GM18870 (cell line): ENCODE results near the gene PRPF40B.

Experiments used
- ATAC-seq: cut with Tn5 transposase; IDR thresholded peaks from one replicate; pipeline ENCODE4 v1.9.1; 2021; ENCODE audit warnings: moderate library complexity; ENCODE audit not compliant: unreplicated experiment

The PRPF40B gene

DNA sequence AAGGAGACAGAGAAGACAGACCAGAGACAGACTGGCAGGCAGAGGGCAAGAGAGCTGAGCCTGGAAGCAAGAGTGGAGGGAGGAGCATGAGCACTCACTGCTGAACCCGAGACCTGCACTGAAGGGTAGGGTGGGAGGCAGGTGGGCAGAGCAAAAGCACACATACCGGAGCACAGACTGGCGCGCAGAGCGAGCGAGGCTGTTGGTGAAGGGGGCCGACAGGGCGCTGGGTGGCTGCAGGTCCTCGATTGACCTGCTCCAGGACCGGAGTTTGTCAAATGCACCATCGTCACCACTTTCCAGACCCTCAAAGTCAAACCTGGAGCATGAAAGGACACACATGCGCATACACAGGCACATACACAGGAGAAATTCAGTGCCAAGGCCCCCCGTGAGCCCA, 34.9 kb downstream of the PRPF40B start:
- ATAC-seq, result no peak

DNA sequence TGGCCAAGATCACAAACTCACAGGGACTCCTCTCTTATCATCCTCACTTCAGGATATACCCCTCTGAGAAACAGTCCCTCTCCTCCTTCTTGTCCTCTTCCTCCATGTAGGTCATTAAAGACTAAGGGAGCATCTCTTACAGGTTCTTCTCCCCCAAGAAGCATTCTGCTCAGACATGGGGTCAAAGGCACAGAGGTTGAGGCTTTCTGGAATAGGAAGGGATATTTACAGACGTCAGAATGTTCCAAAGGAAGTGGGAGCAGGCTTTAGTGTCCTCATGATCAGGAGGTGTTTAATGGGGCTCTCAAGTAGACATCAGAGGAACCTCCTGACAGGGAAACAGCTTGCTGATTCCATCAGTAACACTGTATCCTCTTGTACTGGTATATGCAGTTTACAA, 36.4 kb downstream of the PRPF40B start:
- ATAC-seq, result no peak

DNA sequence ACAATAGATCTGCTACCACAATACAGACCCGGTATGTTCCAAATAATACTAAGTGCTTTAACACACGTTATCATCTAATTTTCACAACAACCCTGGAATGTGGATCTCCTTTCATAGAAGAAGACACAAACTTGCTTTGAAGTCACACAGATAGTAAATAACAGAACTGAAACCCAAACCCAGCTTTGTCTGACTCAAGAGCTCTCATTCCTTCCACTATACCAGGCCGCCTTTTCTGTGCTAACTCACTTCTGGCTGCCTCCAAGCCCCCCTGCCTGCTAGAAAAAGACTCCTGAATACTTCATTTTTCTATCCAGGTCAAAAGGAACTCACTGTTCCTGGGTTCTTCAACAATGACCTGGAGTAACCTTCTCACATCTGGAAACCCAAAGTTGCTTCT, 37.8 kb downstream of the PRPF40B start:
- no peak for ATAC-seq

DNA sequence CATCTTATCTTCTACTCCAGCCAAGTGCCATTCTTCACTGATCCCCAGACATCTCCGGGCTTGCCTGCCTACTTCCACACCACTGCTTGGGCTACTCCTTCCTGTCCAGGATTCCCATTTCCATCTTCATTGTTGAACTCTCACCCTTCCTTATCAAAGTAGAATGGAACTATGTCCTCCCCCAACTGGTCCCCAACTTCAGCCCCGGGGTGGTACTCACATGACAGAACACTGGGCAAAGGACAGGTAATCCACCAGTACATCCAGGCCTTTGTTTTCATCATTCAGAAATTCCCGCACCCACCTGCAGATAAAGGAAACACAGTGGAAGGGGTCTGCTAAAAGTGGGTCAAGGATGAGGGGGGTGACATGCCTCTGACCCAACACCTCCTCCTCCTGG, 38.4 kb downstream of the PRPF40B start:
- ATAC-seq, result no peak

DNA sequence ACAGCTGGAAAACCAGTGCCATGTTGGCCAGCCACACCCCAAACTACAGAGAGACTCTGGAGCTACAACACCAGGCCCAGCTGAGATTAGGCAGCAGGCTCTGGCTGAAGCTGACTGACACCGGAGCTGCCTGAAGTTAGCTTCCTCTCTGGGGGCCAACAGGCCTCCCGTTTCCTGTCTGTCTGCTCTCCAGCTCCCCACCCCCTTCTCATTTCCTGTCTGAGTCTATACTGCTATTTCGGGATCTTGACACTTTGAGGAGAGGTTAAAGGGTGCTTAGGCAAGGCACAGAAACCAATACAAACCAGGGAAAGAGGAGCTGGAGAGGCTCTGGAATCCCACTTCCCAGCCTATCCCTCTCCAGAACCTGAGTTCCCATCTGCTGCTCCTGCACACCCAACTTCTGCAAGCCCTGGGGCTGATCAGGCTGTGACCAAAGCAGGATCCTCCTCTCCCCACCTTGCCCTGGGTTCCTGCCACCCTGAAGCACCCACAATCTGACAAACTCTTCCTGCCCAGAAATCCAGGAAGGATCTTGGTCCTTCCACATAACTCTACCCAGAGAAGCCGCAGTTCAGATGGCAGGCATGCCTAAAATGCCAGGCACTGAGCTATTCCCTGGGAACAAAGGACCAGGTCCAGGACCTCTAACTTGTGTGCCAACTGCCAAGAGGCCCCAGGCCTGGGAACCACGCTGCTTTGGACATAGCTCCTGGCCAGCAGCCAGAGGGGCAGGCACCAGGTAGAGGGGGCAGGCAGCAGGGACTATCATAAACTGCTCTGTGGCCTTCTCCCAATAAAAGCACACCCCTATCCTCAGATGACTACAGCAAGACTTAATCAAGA, 39.9 kb downstream of the PRPF40B start:
- ATAC-seq, result no peak

DNA sequence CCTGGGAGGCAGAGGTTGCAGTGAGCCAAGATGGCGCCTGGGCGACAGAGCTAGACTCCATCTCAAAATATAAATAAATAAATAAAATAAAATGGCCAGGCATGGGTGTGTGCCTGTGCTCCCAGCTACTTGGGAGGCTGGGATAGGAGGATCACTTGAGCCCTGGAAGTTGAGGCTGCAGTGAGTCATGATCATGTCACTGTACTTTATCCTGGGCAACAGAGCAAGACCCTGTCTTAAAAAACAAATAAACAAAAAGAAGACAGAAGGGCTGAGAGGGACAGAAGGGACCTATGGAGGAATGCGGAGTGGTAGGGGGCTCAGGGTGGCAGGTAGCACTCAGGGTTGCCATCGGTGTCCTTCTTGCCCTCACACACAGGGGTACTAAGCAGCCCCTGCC, 40.8 kb downstream of the PRPF40B start:
- no peak for ATAC-seq

DNA sequence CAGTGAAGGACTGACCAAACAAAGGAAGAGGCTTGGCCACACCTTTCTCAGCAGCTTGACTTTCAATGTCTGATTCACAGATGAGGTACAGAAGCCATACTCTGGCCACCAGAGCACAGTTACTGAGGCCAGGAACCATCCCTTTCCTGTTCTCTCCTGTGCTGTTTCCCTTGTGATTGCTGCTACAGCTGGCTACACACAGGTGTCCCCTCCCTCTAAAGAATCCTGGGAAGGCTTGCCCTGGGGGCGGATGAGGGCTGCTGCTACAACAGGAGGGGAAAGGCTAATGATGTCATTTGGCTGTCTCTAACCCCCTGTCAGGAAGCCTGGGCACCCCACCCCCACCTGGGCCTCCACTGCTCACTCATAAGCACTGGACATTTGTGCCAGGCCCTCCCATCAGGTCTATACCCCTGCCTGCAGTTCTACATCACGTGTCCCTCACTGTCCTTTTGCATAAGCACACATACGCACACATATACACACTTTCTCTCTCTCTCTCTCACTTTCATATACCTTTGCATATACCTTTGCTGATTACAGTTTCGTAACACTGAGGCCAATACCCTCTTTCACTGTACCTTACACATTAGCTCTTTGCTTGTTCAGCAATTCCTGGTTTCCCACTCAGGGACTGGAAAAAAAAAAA, 41.4 kb downstream of the PRPF40B start:
- peak; percentile 56 for ATAC-seq

DNA sequence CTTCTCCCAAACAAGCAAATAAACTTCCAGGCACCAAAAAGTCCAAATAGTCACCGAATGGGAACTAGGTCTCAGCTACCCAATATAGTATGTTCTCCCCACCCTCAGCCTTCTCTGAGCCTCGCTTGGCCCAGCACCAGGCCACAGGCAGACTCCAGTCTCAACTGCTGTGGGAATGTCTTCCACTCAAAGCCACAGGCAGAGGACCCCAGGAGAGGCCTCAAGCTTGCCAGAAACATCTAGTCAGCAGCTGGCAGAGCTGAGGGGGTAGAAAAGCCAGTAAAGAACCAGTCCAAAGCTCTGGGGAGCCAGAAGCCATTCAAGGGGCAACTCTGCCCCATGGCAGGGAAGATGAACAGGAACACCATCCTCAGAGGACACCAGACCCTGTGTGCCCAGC, 42.0 kb downstream of the PRPF40B start:
- no peak for ATAC-seq

DNA sequence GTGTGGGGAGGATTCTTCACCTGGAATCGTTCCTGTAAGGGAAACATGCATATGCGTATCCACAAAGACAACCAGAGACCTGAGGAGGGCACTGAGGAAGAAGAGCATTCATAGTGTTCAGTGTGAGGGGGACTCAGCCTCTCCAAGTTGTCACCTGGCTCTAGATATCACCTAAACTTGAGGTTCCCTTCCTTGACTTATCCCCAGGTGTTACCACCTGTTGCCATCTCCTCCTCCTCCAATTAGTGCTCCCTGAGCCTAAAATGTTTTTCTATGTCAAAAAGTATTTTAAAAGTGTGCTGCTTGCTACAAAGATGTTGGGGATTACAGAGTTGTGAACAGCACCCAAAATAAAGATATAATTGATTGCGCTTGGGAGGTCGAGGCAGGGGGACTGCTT, 42.8 kb downstream of the PRPF40B start:
- no peak for ATAC-seq

DNA sequence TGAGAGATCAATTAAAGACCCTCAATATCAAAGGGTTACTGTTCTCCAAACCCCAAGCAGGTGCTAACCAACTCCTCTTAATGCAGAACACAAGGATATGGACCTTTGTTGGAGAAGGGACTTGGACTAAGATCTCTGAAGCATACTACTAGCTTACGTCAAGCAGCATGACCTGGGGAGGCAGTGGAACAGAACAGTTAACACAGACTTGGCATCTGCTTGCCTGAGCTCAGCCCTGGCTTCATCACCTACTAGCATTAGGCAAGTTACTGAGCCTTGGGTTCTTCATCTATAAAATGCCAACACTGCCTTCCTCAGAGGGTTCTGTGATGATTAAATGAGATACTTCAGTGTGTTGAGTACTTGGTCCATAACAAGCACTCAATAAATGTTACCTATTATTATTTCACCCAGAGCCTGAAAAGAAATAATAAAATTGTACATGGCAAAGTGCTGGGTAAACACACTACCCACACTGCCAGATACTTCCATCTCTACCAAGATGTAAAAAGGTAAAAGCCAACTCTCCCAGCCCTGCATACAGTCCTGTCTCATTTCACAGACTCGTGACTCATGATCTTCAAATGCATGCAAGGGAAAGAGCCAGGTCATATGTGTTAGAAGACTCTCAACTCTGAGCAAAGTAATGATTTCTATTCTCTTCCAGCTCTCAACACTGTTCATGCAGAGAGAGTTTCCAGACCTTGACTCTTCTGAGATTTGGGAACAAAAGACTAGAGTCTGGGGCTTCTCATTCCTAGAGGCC, 44.1 kb downstream of the PRPF40B start:
- no peak for ATAC-seq

DNA sequence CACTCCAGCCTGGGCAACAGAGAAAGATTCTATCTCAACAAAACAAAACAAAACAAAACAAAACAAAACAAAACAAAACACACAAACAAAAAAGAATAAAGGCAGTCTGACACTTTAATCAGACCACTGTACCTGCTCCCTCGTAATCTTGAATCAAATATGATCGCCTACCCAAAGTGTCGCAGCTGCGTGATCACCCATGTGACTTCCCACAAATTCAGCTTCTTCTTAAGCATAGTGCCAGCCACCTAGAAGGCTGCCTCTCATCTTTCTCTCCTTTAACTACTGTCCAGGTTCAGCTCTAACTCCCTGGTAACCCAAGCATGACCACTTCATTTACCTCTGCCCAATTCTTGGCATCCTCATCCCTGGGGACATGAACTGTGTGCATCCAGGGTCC, 46.4 kb downstream of the PRPF40B start:
- ATAC-seq, result no peak

DNA sequence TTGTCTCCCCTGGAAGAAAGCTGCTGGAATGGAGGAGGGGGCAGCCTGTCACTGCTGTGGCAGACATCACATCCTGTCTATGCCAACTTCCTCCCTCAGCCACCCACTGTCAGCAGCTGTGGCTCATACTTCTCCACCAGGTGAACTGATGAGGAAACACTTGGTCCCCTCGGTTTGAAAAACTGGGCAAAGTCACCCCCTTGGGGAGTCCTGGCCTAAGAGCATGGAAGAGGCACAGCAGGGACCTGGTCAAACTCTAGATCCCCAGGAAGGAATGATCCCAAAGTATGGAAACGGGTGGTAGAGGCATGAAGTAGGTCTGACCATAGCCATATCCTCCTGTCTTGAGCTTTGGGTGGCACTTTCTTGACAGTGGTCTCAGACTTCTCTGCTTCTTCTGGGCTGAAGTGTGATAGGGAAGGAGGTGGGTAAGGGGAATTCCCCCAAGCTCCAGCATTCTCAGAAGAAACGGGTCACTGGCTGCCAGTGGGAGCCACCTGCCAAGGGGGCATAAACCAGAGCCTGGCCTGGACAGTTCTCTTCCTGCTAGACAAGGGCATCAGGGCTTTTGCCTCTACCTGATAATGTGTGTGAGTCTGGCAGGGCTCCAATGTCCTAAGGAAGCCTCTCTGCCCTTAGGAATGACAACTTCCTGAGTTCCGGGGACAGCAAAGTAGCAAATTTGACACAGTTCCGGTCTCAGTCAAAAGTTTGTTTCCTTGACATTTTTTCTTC, 47.8 kb downstream of the PRPF40B start:
- no peak for ATAC-seq

DNA sequence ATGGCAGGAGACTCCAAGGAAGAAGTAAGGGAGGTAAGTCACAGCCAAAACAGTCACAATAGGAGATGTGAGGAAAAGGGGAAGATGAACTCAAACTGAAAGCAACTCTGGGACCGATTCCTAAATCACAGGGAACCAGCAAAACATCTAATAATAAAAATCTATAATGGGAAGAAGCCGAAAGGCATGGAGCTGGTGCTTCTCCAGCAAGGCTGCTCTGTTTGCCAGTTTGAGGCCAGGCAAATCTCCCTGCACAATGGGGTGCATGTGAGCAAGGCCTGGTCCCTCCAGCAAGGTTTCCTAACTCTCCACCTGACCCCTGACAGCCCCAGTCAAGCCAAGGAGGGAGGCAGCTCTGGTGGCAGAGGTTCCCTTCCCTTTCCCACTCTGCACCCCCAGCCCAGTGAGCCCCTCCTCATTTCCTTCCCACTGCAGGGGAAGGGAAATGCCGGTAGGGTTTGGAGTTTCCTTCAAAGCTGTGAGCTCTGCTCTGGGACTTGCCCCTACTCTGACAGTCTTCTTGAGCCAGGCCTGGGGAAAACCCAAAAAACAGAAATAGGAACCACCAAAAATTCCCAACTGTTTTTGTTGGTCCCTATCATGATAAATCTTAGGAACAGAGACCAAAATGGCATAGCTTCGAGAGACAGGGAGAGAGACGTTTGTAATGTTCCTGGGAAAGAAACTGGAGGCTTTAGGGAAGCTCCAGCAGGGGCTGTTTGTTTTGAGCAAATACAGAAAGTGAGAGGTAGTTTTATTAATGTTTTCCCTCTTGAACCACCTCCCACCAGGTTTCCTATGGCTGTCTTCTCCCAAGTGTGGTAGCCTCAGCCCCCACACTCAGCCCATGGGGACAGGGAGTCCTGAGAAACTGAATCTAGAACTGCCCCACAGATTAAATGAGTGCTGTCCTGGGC, 49.2 kb downstream of the PRPF40B start:
- no peak for ATAC-seq

DNA sequence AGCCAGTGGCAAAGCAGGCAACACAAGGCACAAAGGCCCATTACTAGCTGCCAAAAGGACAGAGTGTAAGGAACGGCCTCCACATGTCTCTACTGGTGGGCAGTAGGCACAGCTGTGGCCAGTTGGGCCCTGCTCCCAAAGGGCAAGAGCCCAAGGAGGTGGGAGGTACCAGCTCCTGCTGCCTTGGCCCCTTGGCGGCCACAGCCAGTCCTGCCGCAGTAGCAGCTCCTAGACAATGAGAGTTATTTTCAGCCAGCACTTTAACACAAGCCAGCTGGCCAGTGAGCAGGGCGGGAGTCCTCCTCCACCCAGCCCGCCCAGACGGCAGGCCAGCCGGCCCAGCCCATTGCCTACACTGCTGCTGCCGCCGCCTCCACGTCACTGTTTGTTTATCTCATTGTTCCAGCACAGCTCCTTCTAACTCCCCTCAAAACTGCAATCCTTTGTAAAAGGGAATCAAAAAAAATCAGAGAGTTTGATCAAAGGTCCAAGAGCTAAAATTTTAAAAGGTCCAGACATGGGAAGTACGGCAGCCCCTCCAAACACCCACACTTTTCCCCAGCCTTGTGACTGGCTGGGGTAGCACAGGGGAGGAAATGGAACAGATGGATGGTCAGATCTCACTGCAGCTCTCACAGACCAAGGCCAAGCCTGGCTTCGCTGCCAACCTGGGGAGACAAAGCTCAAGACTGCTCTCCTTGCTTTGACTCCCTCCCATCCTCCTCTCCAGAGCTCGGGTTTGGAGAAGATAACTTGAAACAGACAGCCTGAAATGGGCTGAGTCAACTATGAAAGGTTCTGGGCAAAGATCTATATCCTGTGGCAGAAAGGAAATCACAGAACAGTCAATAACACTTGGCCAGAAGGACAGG, 50.3 kb downstream of the PRPF40B start:
- no peak for ATAC-seq

DNA sequence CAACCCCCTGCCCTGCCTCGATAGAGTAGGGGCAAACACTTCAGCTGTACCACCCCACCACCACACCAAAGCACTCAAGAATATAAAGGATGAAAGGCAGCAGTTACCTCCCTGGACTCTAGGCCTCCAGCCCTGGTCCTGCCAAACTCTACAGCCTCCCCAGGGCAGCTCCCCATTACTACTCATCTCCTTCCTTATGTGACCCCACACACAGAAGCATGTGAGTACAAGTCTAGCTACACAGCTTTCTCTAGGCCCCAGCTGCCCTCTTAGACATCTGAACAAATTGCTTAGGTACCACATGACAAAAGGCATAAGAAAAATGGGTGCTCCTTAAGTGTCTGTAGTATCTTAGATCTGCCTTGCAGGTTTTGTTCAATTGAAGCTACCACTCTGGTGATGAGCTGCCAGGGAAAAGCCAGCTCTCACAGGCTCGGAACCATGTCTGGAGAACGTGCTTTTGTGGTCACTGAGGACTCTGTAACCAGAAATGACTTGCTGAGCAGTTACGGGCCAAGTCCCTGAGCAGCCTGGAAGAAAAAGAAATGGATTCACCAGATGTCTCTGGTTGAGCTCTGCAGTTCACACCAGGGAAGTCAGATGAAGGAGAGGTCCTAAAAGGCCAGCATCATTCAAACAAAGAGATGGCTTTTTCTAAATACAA, 51.1 kb downstream of the PRPF40B start:
- ATAC-seq, result no peak

DNA sequence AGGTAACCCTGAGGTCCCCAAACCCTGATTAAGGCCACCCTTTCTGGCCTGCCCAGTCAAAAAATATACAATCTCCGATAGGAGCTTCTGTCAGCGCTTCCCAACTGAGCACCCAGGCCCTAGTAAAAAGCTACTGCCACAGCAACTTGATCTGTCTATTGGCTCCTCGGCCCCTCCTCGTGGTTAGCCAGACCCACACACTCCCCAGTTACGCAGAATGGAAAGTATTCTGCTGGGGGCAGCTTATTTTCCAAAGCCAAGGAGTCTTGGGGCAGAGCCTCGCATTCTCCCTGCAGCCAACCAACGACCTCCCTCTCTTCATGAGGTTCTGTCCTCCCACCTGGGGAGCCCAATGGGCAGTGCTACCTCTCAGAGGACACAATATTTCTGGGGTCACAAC, 51.8 kb downstream of the PRPF40B start:
- ATAC-seq, result no peak

DNA sequence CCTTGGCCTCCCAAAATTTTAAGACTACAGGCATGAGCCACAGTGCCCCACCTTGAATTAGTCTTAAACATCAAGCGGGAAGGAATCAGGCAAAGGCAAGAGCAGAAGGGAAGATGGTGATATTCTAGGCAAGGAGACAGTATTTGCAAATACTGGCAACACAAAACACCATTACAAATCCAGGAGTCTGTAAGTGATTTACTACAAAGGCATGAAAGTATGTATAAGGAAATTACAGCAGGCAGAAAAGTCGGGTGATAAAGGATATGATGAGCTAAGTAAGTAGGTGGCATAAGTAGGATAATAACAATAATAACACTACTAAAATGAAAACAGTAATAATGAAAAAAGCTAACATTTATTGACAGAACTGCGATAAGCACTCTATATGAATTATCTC, 55.4 kb downstream of the PRPF40B start:
- no peak for ATAC-seq

DNA sequence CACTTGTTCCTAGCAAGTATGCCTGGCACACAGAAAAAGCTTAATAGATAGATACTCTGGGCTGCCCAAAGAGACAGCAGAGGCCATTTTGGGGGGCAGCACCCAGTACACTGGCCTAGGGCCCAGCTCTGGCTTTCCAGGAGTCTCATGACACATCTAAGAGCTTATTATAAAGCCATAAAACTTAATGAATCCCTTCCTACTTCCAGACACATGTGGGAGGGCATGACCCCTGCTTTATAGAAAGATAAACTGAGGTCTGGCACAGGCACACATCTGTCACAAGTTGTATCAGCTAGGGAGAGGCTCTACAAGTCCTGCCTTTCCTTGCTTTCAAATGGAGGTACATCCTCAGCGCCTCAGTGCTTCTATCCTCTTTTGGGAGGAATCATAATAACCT, 56.7 kb downstream of the PRPF40B start:
- ATAC-seq, result no peak
